ENCODE measurements around the gene ANP32B. TPM values are rescaled to one million over a fixed set of nuclear protein-coding genes. Genes with fewer than 3 reads are reported as not detected.

The ANP32B gene
- total and polyA plus RNA-seq, 9 donors: 18.6 to 198 (median 159) TPM

GRCh38 chr9:98039607-98040017 lies 56.5 kb downstream of the ANP32B start:
- H3K9me3 ChIP-seq (replicated peaks; ENCODE audit: control insufficient read depth, low read depth, low read length): no peaks in the 10 kb centered on the region
- H3K4me3 ChIP-seq (ENCODE audit: low read length): no peak overlapping the region
- H3K27ac ChIP-seq (ENCODE audit: low read length): no peak overlapping the region
- H3K27me3 ChIP-seq (ENCODE audit: control insufficient read depth, insufficient read depth, low read length): no peaks in the 10 kb centered on the region
- no peaks in the 10 kb centered on the region for H3K36me3 ChIP-seq (ENCODE audit: control insufficient read depth, insufficient read depth, low read length)
- no peak for DNase-seq
- 45% methylated on average over 3 of the region's 10 CpGs for WGBS (ENCODE audit: insufficient coverage)
- peaks cover 11% of the 10 kb centered on the region for H3K4me1 ChIP-seq (ENCODE audit: control insufficient read depth, insufficient read depth, low read length)

GRCh38 chr9:98040212-98040611 lies 57.1 kb downstream of the ANP32B start:
- Histone ChIP-seq H3K27me3 (ENCODE audit: control insufficient read depth, insufficient read depth, low read length) (no peaks in the 10 kb centered on the region), H3K4me3 (ENCODE audit: low read length) (no peak overlapping the region), H3K27ac (ENCODE audit: low read length) (no peak overlapping the region), H3K4me1 (ENCODE audit: control insufficient read depth, insufficient read depth, low read length) (peaks cover 8% of the 10 kb centered on the region), H3K9me3 (replicated peaks; ENCODE audit: control insufficient read depth, low read depth, low read length) (no peaks in the 10 kb centered on the region), H3K36me3 (ENCODE audit: control insufficient read depth, insufficient read depth, low read length) (no peaks in the 10 kb centered on the region)
- WGBS (ENCODE audit: insufficient coverage): 73% methylated on average over 6 of the region's 6 CpGs
- DNase-seq: no peak

- no peak for DNase-seq
- Histone ChIP-seq H3K36me3 (ENCODE audit: control insufficient read depth, insufficient read depth, low read length) (no peaks in the 10 kb centered on the region), H3K4me3 (ENCODE audit: low read length) (no peak overlapping the region), H3K27ac (ENCODE audit: low read length) (no peak overlapping the region), H3K9me3 (replicated peaks; ENCODE audit: control insufficient read depth, low read depth, low read length) (no peaks in the 10 kb centered on the region), H3K4me1 (ENCODE audit: control insufficient read depth, insufficient read depth, low read length) (no peaks in the 10 kb centered on the region), H3K27me3 (ENCODE audit: control insufficient read depth, insufficient read depth, low read length) (no peaks in the 10 kb centered on the region)
- no CpG with 5 or more reads among the region's 5 CpGs for WGBS (ENCODE audit: insufficient coverage)
These were observed 60.8 kb downstream of the ANP32B start for GRCh38 chr9:98043915-98044314.

GRCh38 chr9:98045234-98046179 lies 62.4 kb downstream of the ANP32B start:
- peak; percentile 55 for DNase-seq
- Histone ChIP-seq H3K27me3 (ENCODE audit: control insufficient read depth, insufficient read depth, low read length) (no peaks in the 10 kb centered on the region), H3K9me3 (replicated peaks; ENCODE audit: control insufficient read depth, low read depth, low read length) (no peaks in the 10 kb centered on the region), H3K36me3 (ENCODE audit: control insufficient read depth, insufficient read depth, low read length) (no peaks in the 10 kb centered on the region), H3K4me3 (ENCODE audit: low read length) (no peak overlapping the region), H3K27ac (ENCODE audit: low read length) (no peak overlapping the region), H3K4me1 (ENCODE audit: control insufficient read depth, insufficient read depth, low read length) (no peaks in the 10 kb centered on the region)
- 60% methylated on average over 4 of the region's 6 CpGs for WGBS (ENCODE audit: insufficient coverage)

- Histone ChIP-seq H3K27ac (ENCODE audit: low read length) (no peak overlapping the region), H3K4me3 (ENCODE audit: low read length) (no peak overlapping the region), H3K36me3 (ENCODE audit: control insufficient read depth, insufficient read depth, low read length) (no peaks in the 10 kb centered on the region), H3K27me3 (ENCODE audit: control insufficient read depth, insufficient read depth, low read length) (no peaks in the 10 kb centered on the region), H3K9me3 (replicated peaks; ENCODE audit: control insufficient read depth, low read depth, low read length) (no peaks in the 10 kb centered on the region), H3K4me1 (ENCODE audit: control insufficient read depth, insufficient read depth, low read length) (no peaks in the 10 kb centered on the region)
- no CpG with 5 or more reads among the region's 9 CpGs for WGBS (ENCODE audit: insufficient coverage)
- DNase-seq: no peak
These were observed 63.0 kb downstream of the ANP32B start for GRCh38 chr9:98046180-98046543.

- no peaks in the 10 kb centered on the region for H3K36me3 ChIP-seq (ENCODE audit: control insufficient read depth, insufficient read depth, low read length)
- no peak overlapping the region for H3K27ac ChIP-seq (ENCODE audit: low read length)
- H3K4me3 ChIP-seq (ENCODE audit: low read length): no peak overlapping the region
- H3K27me3 ChIP-seq (ENCODE audit: control insufficient read depth, insufficient read depth, low read length): no peaks in the 10 kb centered on the region
- H3K9me3 ChIP-seq (replicated peaks; ENCODE audit: control insufficient read depth, low read depth, low read length): no peaks in the 10 kb centered on the region
- H3K4me1 ChIP-seq (ENCODE audit: control insufficient read depth, insufficient read depth, low read length): no peaks in the 10 kb centered on the region
- whole genome bisulfite sequencing (ENCODE audit: insufficient coverage): no CpG with 5 or more reads among the region's 5 CpGs
- no peak for DNase-seq
These were observed 63.9 kb downstream of the ANP32B start for GRCh38 chr9:98047002-98047401.

GRCh38 chr9:98049288-98050072 lies 66.3 kb downstream of the ANP32B start:
- 71% methylated on average over 1 of the region's 1 CpG for WGBS (ENCODE audit: insufficient coverage)
- H3K9me3 ChIP-seq (replicated peaks; ENCODE audit: control insufficient read depth, low read depth, low read length): no peaks in the 10 kb centered on the region
- no peaks in the 10 kb centered on the region for H3K36me3 ChIP-seq (ENCODE audit: control insufficient read depth, insufficient read depth, low read length)
- no peaks in the 10 kb centered on the region for H3K27me3 ChIP-seq (ENCODE audit: control insufficient read depth, insufficient read depth, low read length)
- H3K4me3 ChIP-seq (ENCODE audit: low read length): no peak overlapping the region
- no peak for DNase-seq
- no peak overlapping the region for H3K27ac ChIP-seq (ENCODE audit: low read length)
- no peaks in the 10 kb centered on the region for H3K4me1 ChIP-seq (ENCODE audit: control insufficient read depth, insufficient read depth, low read length)

- 93% methylated on average over 3 of the region's 4 CpGs for WGBS (ENCODE audit: insufficient coverage)
- Histone ChIP-seq H3K27ac (ENCODE audit: low read length) (no peak overlapping the region), H3K4me3 (ENCODE audit: low read length) (no peak overlapping the region), H3K4me1 (ENCODE audit: control insufficient read depth, insufficient read depth, low read length) (no peaks in the 10 kb centered on the region), H3K27me3 (ENCODE audit: control insufficient read depth, insufficient read depth, low read length) (no peaks in the 10 kb centered on the region), H3K9me3 (replicated peaks; ENCODE audit: control insufficient read depth, low read depth, low read length) (no peaks in the 10 kb centered on the region), H3K36me3 (ENCODE audit: control insufficient read depth, insufficient read depth, low read length) (no peaks in the 10 kb centered on the region)
- no peak for DNase-seq
These were observed 67.2 kb downstream of the ANP32B start for GRCh38 chr9:98050351-98050750.

GRCh38 chr9:98054376-98054951 lies 71.3 kb downstream of the ANP32B start:
- Histone ChIP-seq H3K27me3 (ENCODE audit: control insufficient read depth, insufficient read depth, low read length) (no peaks in the 10 kb centered on the region), H3K4me1 (ENCODE audit: control insufficient read depth, insufficient read depth, low read length) (peaks cover 5% of the 10 kb centered on the region), H3K36me3 (ENCODE audit: control insufficient read depth, insufficient read depth, low read length) (no peaks in the 10 kb centered on the region), H3K4me3 (ENCODE audit: low read length) (no peak overlapping the region), H3K9me3 (replicated peaks; ENCODE audit: control insufficient read depth, low read depth, low read length) (no peaks in the 10 kb centered on the region), H3K27ac (ENCODE audit: low read length) (no peak overlapping the region)
- 92% methylated on average over 4 of the region's 7 CpGs for WGBS (ENCODE audit: insufficient coverage)
- no peak for DNase-seq

Measured in muscle of leg (tissue), 11 donors.